Upper lobe of left lung (tissue), 4 donors: ENCODE data around the gene KANTR.

Experiments
- CTCF ChIP-seq, 6 experiments: fragments of 450-650 bp in 4 of 6; fragments of 200-600 bp in 2 of 6; sonication (generic) in 2 of 6; IDR thresholded peaks; one replicate each; pipeline ENCODE4 v1.5.1; 2016 to 2019; ENCODE audit warnings: antibody characterized with exemption in 6 of 6
- EP300 ChIP-seq, 4 donors: sonication (generic); formaldehyde crosslinking; IDR thresholded peaks; one replicate each; pipeline ENCODE4 v1.5.1; 2017; ENCODE audit warnings: antibody characterized with exemption in 4 of 4, control low read depth in 2 of 4
- POLR2AphosphoS5 ChIP-seq, 2 donors: sonication (generic); formaldehyde crosslinking; IDR thresholded peaks; one replicate each; pipeline ENCODE4 v1.5.1; 2017; ENCODE audit warnings: antibody characterized with exemption in 2 of 2

- no peak for TF ChIP-seq CTCF (IDR thresholded peaks at IDR 0.05)
- no peak for TF ChIP-seq POLR2AphosphoS5 (IDR thresholded peaks at IDR 0.05)
- TF ChIP-seq EP300 (IDR thresholded peaks at IDR 0.05), result no peak
These were observed 21.4 kb upstream of the KANTR start for GRCh38 chrX:53072418-53073114.
